NCI-H446 (cell line): ENCODE data around the gene TRPM1.
A peak's percentile ranks its signal among the peaks of the same experiment; 100 is the strongest.

Experiments
- DNase-seq, 2 experiments: peaks; one replicate each; lab custom pipeline; 2025; lab: John Stamatoyannopoulos, UW

TRPM1 gene

DNA sequence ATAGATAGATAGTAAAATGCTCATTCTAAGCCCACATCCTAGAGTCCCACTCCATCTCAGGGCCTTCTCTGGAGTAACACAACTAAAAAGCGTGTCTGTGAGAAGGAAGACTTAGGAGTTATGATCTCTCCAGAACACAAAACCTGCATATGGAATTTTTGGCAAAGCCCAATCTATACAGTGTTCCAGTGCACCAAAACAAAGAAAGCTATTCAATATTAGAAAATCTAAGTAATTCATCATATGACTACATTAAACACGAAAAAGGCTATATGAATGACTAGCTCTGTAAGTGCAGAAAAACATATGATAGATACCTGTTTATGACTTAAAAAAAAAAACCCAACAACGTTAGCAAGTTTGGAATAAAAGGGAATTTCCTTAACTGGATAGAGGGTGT is 137.8 kb downstream of the TRPM1 start:
- peak in 1 of 2 experiments; percentile 4 for DNase-seq

DNA sequence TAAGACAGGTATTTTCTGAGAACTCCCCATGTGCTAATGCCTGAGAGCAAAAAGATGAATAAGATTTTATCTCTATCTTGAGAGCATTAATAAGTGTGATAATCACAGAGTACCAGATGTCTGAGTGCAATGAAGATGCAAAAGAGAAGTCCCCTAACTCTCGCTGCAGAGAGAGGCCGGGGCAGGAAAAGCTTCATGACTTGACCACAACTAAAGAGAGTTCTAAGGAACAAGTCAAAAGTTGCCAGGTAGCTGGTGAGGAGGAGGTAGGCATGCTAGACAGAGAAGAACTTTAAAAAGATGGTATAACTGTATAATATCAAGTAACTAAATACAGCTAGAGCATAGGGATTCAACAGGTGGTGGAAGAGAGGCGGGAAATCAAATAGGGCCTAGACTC is 138.9 kb downstream of the TRPM1 start:
- DNase-seq = no peak

DNA sequence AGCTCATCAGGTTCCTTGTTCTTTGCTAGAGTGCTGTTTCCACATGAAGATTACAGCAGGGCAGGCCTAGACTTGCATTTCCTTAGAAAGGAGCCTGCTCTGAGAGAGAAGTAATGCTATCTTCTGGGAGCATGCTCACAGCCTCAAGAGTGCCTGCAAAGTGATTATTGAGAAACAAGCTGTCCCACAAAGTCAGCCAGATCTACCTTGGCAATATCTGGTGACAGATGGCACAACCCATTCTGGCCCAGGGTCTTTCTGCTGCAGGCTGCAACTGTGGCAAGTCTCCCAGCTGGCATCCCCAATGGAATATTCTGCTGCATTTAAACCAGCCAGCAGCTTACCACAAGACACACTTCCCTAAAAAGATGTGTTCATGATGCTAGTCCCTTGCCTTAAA is 139.4 kb downstream of the TRPM1 start:
- peak; percentile 40 to 90 for DNase-seq

DNA sequence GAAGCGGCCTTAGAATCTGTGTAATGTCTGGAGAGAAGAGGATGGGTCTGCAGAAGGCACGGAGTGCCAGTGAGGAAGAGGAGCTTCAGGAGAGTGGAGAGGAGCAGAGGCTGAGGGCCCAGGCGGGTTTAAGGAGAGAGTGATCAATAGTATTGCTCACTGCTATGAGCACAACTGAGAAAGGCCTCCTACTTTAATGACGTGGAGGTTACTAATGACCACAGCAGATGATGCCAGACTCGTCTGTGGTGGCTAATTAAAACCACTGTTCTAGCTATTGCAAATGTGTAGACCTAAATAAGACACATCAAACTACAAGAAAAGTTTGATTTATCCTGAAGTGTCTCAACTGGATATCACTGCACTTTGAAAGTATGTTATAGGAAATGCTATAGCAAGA is 143.3 kb downstream of the TRPM1 start:
- no peak for DNase-seq

DNA sequence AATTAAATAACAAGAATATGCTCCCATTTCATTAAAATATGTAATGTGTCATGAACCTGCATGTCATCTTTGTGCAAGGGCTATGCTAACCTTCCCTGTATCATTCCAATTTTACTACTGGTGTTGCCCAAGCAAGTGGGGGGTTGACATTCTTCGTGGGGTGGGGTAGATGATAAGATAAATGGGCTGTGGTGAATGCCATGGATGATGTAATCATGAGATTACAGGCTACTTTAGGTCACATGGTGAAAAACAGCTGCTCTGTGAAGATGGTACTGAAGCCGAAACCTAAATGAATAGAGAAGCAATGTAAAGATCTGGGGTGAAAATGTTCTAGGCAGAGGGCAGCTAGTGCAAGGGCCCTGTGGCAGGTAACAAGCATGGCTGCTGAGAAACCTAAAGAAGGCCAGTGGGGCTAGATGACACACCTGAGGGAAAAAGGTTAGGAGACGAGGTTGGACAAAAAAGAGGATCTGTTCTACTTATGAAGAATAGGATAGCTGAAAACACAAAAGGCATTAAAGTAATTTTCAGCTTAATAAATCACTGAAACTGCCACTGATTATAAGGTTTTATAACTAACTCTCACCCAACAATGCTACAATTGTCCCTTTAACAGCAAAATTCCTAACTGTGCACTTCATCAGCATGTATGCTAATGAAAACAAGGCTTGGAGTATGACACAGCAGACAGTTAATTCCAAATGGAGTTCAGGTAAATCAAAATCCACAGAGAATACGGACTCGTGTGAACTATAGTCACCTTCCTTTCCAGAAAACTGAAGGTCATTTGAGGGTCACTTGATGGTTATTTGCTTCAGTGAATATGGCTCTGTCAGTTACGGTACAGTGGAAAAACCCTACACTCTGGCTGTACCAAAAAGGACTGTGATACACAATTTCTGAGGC is 145.1 kb downstream of the TRPM1 start:
- no peak for DNase-seq

DNA sequence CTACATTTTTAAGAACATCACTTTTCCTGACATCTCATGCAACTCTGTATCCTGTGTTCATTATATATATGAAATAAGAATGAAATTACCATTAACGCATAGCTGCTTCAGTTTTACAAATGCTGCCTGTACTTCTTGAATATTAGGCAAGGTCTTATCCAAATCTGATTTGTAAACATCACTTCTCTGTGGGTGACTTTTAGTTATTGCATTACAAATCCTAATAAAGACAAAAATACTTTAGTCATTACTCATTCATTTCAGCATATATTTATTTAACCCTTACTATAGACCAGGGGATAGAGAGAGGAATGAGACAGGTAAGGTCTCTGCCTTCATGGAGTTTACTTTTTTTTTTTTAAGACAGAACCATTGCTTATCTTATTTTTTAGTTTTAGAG is 146.9 kb downstream of the TRPM1 start:
- no peak for DNase-seq

DNA sequence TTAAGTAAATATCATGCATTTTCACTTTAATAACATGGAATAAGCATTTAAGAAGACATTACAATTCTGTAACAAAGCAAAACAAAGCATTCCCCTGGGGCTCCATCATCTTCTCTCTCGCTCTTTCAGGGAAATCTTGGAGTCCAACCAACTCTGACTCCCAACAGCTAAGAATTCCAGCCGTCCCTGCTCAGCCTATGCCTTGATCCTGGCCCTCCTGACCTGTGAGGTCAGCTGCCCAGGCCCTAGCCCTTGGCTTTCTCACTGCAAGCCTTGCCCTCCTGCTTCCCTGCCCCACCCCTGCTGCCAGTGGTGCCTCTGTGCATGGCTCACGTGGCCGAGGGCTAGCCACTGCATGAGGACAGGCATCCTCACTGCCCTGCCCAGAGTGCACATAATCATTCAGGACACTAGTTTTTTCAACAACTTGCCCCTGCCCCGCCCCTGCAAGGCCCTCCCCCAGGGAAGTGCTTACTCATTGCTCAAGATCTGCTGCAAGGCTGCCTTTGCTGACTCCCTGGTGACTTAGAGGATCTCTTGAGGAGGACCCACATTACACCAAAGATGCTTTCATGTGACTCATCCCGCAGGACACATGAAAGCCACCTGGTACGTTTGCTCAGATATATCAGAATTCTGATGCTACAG is 147.7 kb downstream of the TRPM1 start:
- no peak for DNase-seq

DNA sequence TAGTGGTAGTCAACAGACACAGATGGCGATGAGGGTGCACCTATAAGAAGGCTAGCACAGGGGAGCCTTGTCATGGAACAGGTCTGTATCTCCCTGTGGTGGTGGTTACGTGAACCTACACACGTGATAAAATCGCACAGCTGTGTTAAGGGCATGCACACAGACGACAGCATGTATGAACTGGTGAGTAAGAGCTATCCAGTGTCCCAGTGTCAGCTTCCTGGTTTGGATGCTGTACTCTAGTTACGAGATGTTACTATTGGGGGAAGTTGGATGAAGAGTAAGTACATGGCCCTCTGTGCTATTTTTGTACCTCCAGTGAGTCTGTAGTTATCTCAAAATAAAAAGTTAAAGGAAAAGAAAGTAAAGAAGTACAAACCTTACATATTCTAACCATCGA is 148.3 kb downstream of the TRPM1 start:
- no peak for DNase-seq
